Activated T-cell treated with anti-CD3 and anti-CD28 coated beads for 1 hour (primary cell): ENCODE data around the gene C1QTNF8.

Experiments
- DNase-seq: peaks from one replicate; pipeline ENCODE4 v3.0.0-alpha.2; 2020; ENCODE audit warnings: low read depth

The C1QTNF8 gene, protein sequence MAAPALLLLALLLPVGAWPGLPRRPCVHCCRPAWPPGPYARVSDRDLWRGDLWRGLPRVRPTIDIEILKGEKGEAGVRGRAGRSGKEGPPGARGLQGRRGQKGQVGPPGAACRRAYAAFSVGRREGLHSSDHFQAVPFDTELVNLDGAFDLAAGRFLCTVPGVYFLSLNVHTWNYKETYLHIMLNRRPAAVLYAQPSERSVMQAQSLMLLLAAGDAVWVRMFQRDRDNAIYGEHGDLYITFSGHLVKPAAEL

DNA sequence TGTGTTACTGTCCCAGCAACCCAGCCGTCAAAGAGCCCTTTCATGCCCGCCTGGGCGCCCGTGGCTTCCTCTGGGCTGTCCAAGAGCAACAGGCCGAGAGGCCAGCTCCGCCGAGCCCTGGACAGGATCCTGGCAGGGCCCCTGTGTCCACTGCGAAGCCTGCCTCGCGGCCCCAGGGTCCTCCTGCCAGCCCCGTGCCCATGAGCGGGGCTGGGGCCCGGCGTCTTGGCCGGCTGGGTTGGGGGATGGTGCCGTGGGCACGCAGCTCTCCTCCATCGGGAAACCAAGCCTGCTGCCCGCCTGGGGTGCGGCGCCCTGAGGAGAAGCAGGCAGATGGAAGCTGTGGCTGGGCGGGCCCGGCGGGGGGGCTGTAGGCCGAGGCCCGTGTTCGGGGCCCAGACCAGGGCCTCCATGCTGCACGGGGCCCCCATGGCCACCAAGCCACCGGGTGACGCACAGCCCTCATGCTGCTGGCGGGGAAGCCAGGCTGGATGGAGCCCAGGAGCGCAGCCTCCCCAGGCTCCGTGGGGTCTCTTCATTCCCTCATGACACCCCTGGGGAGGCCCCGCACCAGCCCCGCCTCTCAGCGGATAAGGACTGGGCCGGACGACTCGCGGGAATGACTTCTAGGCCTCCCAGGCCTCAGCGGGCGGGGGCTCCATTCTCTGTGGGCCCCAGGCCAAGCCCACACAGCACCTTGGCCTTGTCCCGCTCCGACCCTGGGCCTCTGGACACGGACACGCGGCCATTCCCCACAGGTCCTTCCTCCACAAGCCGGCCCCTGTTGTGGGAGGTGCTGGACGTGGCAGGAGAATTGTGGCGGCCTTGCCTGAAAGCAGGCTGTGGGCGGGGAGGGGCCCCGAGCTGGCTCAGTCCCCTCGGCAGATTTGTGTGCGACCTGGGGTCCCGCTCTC is at the start of gene C1QTNF8:
C1QTNF8 (minus strand) TSS at position 76 of the 914 bp plus-strand sequence. CDS start 1,322 bp downstream, outside the sequence.
- DNase-seq, result no peak

DNA sequence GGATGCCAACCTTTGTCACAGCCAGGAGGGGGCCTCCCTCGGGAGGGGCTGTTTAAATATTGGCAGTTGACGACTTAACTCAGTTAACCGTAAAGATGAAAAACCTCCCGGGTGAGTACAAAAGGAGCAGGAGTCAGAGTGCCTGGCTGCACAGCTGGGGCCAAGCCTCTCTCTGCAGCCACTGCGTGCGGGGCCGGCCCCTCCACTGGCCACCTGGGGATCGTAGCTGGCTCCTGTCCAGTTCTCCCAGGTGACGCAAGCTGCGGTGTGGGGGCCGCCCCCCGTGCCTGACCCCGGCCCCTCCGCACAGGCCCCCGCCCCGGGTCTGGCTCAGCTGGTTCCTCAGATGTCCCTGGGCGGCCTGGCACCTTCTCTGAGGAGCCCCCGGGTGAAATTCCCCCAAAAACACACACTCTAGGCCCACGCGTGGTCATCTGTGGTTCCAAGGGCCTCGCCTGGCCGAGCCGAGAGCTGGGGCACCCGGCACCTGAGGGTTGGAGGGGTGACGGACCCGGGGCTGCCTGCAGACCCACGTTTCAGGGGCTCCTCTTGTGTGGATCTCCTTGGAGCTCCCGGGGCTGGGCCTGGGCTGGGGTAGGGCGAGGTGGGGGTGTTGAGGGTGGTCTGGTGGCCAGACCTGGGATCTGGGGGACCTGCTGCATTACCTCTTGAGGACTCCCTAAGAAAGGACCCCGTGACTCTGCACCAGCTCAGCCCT is 49.5 kb upstream of the C1QTNF8 start:
- DNase-seq, result no peak

DNA sequence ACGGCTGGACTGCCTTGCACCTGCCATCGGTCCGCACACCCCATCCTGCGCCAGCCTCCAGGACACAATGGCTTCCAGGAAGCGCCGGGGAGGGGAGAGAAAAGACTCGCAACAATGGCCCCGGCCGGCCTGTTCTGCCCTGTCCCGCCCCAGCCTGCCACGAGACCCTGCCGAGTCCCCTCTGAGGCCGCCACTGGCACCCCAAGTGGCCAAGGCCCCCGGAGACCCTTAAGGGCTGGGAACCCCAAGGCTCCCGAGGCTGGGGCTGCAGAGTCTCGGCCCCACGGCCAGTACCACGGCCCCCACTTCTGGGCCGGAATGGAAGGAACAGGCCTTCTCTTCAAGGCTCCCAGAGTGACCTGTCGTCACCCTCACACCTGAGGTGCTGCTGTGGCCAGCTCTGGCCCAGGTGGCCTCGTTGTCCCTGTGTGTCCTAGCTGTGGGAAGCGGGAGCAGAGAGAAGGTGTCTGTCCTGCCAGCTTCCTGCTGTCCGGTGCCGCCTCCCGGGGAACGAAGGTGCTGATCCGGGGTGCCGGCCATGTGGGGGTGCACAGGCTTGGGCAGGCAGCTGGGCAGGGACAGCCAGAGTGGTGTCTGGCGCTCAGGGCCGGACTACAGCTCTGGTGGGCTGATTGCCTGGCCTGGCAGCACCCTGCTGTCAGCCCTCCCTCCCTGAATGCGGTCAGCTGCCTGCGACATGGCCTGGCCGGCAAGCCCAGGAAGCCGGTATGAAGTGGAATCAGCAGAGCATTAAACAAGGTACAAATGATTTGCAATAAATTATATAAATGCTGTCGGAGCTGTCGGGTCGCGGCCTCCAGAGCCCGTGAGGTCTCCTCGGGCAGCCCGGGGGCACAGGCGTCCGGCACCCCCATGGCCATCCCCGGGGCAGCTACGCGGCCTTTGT is 48.7 kb upstream of the C1QTNF8 start:
- no peak for DNase-seq

DNA sequence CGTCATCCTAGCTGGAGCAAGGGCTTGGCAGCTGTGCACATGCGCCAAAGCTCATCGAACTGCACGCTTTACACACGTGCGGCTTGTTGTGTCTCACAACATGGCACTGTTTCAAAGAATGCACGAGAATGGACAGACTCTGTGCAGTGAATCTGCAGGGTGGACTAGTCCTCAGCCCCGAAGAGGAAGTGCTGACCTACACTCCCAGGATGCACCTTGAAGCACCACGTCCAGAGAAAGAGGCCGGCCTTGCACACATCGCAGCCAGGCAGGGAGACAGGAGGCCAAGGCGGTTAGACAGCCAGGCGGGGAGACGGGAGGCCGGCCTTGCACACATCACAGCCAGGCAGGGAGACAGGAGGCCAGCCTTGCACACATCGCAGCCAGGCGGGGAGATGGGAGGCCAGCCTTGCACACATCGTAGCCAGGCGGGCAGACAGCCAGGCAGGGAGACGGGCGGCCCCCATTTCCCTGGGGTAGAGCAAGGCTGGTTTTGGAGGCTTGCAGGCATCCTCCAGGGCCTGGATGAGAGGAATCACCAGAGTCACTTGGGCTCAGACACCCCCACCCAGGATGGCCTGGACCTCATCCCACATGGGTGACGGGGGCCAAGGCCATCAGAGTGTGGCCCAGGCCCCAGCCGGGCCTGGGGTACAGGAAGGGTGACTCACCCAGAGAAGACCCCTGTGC is 47.9 kb upstream of the C1QTNF8 start:
- DNase-seq, result no peak

DNA sequence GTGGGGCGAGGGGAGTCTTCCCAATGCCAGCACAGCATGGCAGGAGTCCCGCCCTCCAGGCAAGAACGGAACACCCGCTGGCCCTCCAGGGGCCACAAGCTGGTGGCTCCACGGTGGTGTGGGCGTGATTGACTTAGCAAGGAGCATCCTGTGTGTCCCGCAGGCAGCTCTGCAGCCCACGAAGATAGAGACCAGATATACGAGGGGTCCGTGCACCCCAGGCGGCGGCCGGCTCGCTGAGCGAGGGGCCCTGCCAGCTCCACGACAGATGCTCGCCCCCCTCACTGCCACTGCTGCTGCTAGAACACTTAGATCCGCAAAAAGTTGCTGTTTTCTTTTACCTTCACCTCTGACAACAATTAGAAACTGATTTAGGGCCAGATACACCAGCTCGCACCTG is 46.9 kb upstream of the C1QTNF8 start:
- no peak for DNase-seq

DNA sequence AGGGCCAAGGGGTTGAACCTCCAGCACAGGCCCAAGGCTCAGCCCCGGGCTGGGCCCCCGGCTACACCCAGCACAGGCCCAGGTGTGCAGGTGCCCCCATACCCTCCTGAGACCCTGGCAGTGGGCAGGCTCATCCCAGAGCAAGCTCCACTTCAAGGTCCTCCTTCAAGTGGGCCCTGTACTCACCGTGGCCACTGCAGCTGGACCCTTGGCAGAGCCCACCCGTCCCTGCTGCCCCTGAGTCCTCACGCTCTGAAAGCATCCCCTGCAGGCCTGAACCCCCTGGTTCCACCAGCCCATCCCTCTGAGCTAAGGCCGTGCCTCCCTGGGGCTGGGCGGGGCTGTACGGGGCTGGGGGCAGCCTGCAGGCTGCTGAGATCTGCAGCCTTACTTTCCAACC is 45.7 kb upstream of the C1QTNF8 start:
- no peak for DNase-seq

DNA sequence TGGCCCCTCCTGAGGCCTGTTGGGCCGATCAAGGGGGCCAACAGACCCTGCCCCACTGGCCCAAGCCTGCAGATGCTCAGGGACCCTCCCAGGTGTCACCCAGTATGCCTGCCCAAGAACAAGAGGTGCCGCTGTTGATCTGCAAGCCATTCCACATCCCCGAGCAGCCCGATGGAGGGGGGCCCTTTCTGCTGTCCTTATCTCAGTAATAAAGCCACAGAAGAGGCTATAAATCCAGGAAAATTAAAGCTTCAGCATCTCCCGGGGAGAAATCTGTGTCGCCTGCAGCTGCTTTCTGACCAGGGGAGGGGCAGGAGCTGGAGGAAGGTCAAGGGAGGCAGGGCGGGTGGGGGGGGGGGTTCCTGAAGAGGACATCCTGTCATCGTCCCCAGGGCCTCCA is 45.1 kb upstream of the C1QTNF8 start:
- DNase-seq, result no peak

DNA sequence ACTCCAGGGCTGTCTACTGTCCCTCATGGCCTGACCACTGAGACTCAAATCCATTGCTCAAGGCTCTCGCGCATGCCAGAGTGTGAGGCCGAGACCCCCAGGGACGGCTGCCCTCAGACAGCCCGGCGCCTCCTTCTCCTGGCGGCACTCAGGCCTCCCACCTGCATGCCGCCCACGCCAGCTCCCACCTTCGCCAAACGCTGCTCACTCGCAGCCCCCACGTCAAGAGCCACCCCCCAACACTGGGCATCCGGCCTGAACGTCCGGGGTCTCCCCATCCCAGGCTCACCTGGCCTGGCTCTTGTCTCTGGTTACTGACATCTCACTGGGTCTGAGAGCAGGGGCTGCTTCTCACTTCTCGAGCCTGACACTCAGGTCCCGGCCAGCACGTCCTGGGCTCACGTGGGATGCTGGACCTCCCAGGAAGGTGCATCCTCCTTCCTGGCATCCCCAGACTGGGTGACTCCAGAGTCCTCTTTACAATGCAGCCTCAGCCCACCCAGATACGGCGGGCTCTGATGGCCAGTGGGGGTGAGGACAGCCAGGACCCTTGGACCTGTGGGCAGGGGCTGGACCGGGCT is 44.6 kb upstream of the C1QTNF8 start:
- DNase-seq, result no peak

DNA sequence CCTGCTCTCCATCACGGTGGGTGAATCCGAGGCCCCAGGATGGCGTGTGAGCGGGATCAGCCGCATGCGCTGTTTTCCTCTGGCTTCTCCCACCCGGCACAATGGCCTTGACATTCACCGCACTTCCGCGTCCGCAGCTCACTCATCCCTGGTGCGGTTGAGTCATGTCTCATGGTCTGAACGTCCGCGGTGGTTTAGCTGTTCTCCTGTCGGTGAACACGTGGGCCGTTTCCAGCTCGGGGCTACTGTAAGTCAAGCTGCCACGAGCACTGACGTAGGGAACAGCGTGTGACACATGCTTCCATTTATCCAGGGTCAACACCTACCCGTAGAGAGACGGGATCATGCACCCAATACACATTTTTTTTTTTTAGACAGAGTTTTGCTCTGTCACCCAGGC is 41.6 kb upstream of the C1QTNF8 start:
- DNase-seq, result no peak

DNA sequence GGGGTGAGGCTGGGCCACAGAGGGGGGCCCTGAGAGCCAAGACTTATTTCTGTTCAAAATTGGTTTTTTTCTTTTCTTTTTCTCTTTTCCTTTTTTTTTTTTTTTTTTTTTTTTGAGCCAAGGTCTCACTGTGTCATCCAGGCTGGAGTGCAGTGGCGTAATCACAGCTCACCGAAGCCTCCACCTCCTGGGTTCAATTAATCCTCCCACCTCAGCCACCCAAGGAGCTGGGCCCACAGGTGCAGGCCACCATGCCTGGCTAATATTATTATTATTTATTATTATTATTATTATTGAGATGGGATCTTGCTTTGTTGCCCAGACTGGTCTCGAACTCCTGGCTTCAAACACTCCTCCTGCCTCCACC is 39.4 kb upstream of the C1QTNF8 start:
- DNase-seq, result no peak

DNA sequence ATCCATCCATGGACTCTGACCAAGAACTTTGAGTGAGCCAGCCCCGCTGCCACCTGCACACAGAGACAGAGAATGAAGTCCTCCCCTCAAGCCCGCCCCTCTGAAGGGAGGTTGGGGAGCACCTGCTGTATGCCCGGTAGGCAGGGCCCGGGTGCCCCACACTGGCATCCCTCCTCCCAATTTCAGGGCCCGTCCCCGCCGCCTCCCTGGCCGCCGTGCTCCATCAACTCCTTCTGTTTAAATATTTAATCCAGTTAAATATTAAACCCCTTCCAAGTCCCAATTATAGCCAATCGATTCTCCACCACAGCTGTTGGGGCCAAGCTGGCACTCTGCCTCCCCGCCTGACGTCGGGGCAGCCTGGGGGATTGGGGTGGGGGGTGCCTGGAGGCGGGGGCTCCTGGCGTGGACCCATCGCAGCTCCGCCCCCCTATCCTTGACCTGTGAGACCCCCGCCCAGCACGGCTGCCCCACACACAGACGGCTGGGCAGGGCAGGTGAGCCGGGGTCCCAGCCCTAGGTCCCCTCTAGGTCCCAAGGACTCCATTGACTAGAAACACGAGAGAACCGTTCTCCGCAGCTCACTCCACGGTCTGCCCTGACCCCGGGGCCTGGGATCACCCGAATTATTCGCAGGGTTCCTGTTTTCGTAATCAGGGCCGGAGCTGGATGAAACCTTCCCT is 38.9 kb upstream of the C1QTNF8 start:
- no peak for DNase-seq

DNA sequence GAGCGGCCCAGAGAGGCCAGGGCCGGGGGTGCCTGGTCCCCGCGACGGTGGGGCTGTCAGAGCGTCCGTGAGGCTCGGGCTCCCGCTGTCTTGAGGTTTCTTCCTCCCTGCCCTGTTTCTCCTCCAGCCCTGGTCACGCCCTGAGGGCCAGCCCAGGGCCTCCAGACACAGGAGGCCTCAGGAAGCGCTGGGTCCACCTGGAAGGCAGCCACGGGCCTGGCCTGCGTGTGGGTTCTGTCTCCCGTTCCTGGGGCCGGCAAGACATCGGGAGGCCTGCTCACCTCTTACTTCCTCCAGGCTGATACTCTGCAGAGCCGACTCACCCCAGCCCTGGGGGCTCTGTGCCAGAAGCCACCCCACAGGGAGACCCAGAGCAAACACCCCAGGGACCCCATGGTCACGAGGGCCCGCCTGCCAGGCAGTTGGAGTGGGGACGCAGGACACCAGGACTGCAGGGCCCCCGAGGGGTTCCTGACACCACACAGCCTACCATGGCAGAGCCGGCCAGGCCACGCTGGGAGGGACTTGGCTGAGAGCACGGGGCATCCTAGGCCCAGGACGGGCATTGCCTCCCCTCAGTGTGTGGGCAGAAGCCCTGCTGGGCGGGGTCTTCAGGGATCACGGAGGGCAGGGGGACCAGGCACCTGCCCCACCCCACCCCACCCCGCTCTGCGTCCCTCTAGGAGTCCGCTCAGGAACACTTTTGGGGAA is 37.9 kb upstream of the C1QTNF8 start:
- no peak for DNase-seq

DNA sequence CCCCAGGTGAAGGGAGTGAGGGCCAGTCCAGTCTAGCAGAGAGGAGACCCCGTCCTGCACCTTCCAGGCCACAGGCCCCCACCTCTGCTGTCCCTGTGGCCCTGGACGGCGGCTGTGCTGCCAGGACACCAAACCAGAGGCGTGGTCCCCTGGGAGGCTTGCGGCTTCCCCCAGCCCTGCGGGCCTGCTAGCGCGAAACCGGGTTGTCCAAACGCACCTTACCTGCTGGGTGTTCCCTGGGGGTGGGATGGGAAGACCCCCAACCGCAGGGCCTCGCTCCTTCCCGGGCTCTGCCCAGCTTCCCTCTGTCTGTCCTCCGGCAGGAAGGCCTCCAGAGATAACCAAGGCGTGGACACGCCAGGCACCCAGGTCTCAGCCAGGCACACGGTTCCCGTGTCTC is 37.2 kb upstream of the C1QTNF8 start:
- no peak for DNase-seq

DNA sequence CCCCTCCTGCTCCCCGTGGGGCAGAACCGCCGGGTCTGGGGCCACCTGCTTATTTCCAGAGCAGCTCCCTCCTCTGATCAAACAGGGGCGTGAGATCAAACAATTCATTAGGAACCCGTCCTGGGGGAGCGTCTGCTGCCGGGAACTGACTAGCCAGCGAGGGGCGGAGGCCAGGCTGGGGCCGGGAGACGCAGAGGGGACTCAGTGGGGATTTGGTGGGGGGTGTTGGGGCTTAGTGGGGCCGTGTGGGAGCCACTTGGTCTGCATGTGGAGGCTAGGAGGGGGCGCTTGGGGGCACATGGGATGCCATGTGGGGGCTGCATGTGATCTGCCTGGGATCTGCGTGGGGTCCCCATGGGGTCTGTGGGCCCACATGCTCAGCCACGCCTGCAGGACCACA is 36.4 kb upstream of the C1QTNF8 start:
- DNase-seq, result no peak

DNA sequence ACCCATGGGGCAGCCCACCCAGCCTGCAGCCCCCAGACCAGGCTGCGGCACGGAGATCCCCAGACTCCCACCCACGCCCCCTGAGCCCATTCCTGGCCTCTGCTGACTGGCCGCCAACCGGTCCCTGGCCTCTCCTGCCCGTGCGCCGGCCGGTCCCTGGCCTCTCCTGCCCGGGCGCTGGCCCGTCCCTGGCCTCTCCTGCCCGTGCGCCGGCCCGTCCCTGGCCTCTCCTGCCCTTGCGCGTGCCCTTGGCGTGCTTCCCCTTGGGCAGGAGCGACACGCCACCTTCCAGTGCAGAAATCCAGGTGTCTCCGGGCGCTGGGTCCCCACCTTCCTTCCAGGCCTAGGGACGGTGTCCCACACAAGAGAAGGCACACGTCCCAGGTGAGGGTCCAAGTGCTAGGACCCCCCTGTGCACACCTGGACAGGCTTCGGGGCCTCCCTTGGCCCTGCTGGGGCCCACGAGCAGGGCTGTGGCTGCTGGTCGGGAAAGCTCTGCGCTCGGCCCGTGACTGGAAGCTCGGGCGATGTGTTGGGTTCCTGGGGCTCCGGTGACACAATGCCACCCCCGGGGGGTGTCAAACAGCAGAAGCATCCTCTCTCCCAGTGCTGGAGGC is 35.4 kb upstream of the C1QTNF8 start:
- no peak for DNase-seq

DNA sequence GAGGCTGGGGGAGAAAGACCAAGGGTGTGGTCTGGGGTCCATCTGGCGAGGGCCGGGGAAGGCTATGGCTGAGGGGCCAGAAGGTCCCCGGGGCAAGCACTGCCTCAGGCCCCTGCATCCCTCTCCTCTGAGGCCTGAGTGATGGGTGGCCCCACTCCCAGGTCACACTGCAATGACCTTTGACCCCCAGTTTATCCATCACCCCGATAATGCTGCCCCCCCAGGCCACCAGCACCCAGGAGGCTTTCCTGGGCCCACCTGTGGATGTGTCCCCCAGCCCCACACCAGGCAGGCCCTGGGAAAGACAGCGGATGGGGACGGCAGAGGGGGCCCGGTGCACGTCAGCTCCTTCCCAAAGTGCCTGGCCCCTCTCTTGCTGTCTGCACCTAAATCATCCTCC is 34.3 kb upstream of the C1QTNF8 start:
- DNase-seq, result no peak

DNA sequence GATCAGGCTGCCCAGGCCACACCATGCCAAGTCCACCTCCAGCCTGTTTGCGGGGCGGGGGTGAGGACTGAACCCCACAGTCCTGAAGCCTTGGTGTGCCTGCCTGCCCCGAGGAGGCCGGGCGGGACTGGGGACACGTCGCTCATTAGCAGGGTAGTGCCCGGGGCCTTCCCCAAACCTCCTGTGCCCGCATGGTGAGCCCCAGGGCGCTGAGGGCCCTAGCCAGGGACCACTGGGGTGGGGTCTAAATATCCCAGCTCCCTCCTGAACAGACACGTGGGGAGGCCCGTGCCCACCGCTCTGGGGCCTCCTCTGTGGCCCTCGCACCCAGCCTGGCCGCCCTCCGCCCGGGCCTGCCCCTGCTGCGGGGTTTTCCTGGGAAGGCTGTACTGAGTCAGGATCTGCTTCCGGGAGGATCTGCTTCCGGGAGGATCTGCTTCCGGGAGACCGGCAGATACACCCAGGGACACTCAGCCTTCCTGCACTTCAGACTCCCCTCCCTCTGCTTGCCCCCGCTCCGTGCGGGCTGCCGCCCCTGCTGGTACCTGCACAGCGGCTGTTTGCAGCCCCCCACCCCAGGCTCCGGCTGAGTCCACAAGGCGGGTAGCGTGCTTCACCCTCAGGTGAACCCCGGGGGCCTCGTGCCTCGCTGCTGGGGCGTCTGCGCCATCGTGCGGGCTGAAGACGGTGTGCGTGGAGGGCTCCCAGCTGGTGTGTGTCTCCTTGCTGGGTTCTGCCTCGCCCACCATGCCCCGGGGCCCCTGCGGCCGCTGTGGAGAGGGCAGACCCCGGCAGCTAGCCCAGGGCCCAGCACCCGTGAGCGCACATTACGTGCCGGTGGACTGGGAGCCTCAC is 33.3 kb upstream of the C1QTNF8 start:
- DNase-seq, result no peak
